ENCODE measurements around the gene QSOX2.

QSOX2 gene

DNA sequence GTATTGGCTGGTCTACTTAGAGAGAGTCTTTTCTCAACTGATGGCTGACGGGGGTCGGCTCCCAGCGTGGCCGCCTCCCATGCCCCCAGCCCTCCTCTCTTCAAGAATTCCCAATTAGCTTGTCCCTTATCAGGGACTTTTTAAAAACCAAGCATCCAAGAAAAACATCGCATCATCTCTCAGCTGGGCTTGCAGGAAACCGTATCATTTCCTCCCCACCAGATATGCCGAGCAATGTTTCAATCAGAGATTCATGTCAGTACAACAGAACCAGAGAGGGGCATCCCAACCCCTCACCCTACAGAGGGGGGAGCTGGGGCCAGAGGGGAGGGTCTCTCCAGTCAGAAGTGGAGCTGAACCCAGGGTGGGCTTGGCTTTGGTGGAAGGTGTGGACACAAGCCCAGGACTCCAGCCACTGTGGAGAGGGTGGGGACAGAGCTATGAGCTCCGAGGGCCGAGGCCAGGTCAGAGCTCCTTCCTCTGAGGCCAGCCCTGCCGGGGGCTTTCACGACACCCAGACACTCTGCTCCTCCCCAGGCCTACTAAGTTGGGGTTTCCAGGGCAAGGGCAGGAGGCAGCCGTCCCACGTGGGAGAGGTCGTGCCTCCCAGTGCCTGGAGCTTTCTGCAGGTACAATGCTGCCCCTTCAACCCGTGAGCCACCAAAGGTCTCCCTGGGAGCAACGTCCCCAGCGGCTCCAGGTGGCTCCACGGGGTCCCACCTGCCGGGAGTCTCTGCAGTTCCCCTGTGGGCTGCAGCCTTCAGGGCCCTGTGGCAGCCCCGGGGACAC lies 87.9 kb downstream of the QSOX2 start:
- Histone ChIP-seq H3K27me3 (ENCODE audit: insufficient read depth, low read length) (0 out of 2 replicates have a peak, but pooled peaks cover 4% of the 10 kb centered on the region), H3K9me3 (ENCODE audit: low read length) (no peaks in the 10 kb centered on the region)

More for the DNA sequence above, 87.9 kb downstream of the QSOX2 start:
- Histone ChIP-seq H4K20me1 (ENCODE audit: insufficient read depth, low read length) (no peaks in the 10 kb centered on the region), H3K4me2 (ENCODE audit: low read length) (no peak overlapping the region), H3K9ac (ENCODE audit: low read length) (no peak overlapping the region), H2AFZ (ENCODE audit: low read length) (no peak overlapping the region), H3K27ac (ENCODE audit: low read depth, low read length, poor library complexity, severe bottlenecking) (no peak overlapping the region), H3K36me3 (ENCODE audit: insufficient read depth, low read length) (no peaks in the 10 kb centered on the region), H3K4me1 (ENCODE audit: insufficient read depth, low read length, severe bottlenecking) (no peaks in the 10 kb centered on the region), H3K4me3 (ENCODE audit: low read depth, low read length, poor library complexity, severe bottlenecking) (no peak overlapping the region), H3K9me2 (ENCODE audit: low read depth, low read length) (no peaks in the 10 kb centered on the region), H3F3A (ENCODE audit: insufficient read depth, low read length) (no peaks in the 10 kb centered on the region), H3K79me2 (ENCODE audit: insufficient read depth, low read length) (no peaks in the 10 kb centered on the region)
- TF ChIP-seq CTCF (IDR thresholded peaks at IDR 0.05; ENCODE audit: low read length) (no peak), EZH2 (IDR thresholded peaks at IDR 0.05; ENCODE audit: borderline replicate concordance, low read length) (no peak)
